HEK293 (cell line): ENCODE measurements around the gene PNRC1.

ENCODE experiments used
- GFI1B ChIP-seq: fragments of 450-650 bp; formaldehyde crosslinking; IDR thresholded peaks from 2 replicates; pipeline ENCODE4 v1.5.1; 2016; ENCODE audit warnings: missing biosample characterization, missing genetic modification characterization
- GLIS2 ChIP-seq: fragments of 450-650 bp; formaldehyde crosslinking; IDR thresholded peaks from 2 replicates; pipeline ENCODE4 v1.5.1; 2016; ENCODE audit warnings: missing biosample characterization, missing genetic modification characterization
- IKZF3 ChIP-seq: fragments of 450-650 bp; IDR thresholded peaks from 2 replicates; pipeline ENCODE4 v1.5.0; 2018; ENCODE audit warnings: missing biosample characterization, mild to moderate bottlenecking, missing genetic modification characterization, moderate library complexity
- KLF7 ChIP-seq: fragments of 450-650 bp; formaldehyde crosslinking; IDR thresholded peaks from 2 replicates; pipeline ENCODE4 v1.5.1; 2016; ENCODE audit warnings: missing biosample characterization, missing genetic modification characterization, borderline replicate concordance
- KLF8 ChIP-seq: fragments of 450-650 bp; formaldehyde crosslinking; IDR thresholded peaks from 2 replicates; pipeline ENCODE4 v1.5.1; 2016; ENCODE audit warnings: missing biosample characterization, missing genetic modification characterization
- MZF1 ChIP-seq: fragments of 450-650 bp; formaldehyde crosslinking; IDR thresholded peaks from 2 replicates; pipeline ENCODE4 v1.5.1; 2017; ENCODE audit warnings: missing biosample characterization, missing genetic modification characterization, borderline replicate concordance
- SCRT1 ChIP-seq: fragments of 450-650 bp; formaldehyde crosslinking; IDR thresholded peaks from 2 replicates; pipeline ENCODE4 v1.5.1; 2016; ENCODE audit warnings: missing biosample characterization, missing genetic modification characterization, borderline replicate concordance
- SETDB1 ChIP-seq: IDR thresholded peaks from one replicate; pipeline ENCODE4 v1.6.1; 2017; ENCODE audit warnings: mild to moderate bottlenecking, low read length, moderate library complexity, mixed read lengths; ENCODE audit not compliant: insufficient read length
- SP7 ChIP-seq: fragments of 450-650 bp; formaldehyde crosslinking; IDR thresholded peaks from 2 replicates; pipeline ENCODE4 v1.5.1; 2016; ENCODE audit warnings: missing biosample characterization, missing genetic modification characterization
- ZEB2 ChIP-seq: fragments of 450-650 bp; formaldehyde crosslinking; IDR thresholded peaks from 2 replicates; pipeline ENCODE4 v1.5.1; 2016; ENCODE audit warnings: missing biosample characterization, missing genetic modification characterization
- ZFP41 ChIP-seq: fragments of 450-650 bp; formaldehyde crosslinking; IDR thresholded peaks from 2 replicates; pipeline ENCODE4 v1.5.1; 2016; ENCODE audit warnings: missing biosample characterization, missing genetic modification characterization, borderline replicate concordance
- ZNF132 ChIP-seq: fragments of 450-650 bp; formaldehyde crosslinking; IDR thresholded peaks from 2 replicates; pipeline ENCODE4 v1.5.1; 2017; ENCODE audit warnings: missing biosample characterization, missing genetic modification characterization, borderline replicate concordance
- ZNF146 ChIP-seq: fragments of 450-650 bp; formaldehyde crosslinking; IDR thresholded peaks from 2 replicates; pipeline ENCODE4 v1.5.1; 2016; ENCODE audit warnings: missing biosample characterization, missing genetic modification characterization
- ZNF24 ChIP-seq: fragments of 450-650 bp; formaldehyde crosslinking; IDR thresholded peaks from 2 replicates; pipeline ENCODE4 v1.5.1; 2016; ENCODE audit warnings: missing biosample characterization, missing genetic modification characterization
- ZNF274 ChIP-seq, 2 experiments: fragments of 200-500 bp in 1 of 2; fragments of 450-650 bp in 1 of 2; sonication (Bioruptor generic) in 1 of 2; formaldehyde crosslinking in 1 of 2; IDR thresholded peaks; 2 replicates each; pipeline versions ENCODE4 v1.5.1 to v1.6.1; 2014 to 2016; ENCODE audit warnings: borderline replicate concordance in 1 of 2, inconsistent platforms in 1 of 2, low read length in 1 of 2, missing biosample characterization in 1 of 2, missing genetic modification characterization in 1 of 2
- ZNF341 ChIP-seq: fragments of 450-650 bp; formaldehyde crosslinking; IDR thresholded peaks from 2 replicates; pipeline ENCODE4; 2016; ENCODE audit warnings: low read depth, missing biosample characterization, missing genetic modification characterization
- ZNF366 ChIP-seq: fragments of 450-650 bp; formaldehyde crosslinking; conservative IDR thresholded peaks from 2 replicates; pipeline ENCODE4 v1.5.1; 2016; ENCODE audit warnings: missing biosample characterization, missing genetic modification characterization
- ZNF391 ChIP-seq: fragments of 450-650 bp; formaldehyde crosslinking; IDR thresholded peaks from 2 replicates; pipeline ENCODE4 v1.5.1; 2016; ENCODE audit warnings: low read depth, missing biosample characterization, missing genetic modification characterization, borderline replicate concordance
- ZNF423 ChIP-seq: fragments of 450-650 bp; formaldehyde crosslinking; IDR thresholded peaks from 2 replicates; pipeline ENCODE4 v1.5.1; 2016; ENCODE audit warnings: missing biosample characterization, missing genetic modification characterization
- ZNF548 ChIP-seq: fragments of 450-650 bp; formaldehyde crosslinking; IDR thresholded peaks from 2 replicates; pipeline ENCODE4 v1.5.1; 2016; ENCODE audit warnings: missing biosample characterization, missing genetic modification characterization
- ZNF561 ChIP-seq: fragments of 450-650 bp; IDR thresholded peaks from 2 replicates; pipeline ENCODE4 v1.5.1; 2018; ENCODE audit warnings: missing biosample characterization, missing genetic modification characterization, borderline replicate concordance
- ZNF658 ChIP-seq: fragments of 450-650 bp; formaldehyde crosslinking; IDR thresholded peaks from 2 replicates; pipeline ENCODE4; 2016; ENCODE audit warnings: missing biosample characterization, missing genetic modification characterization
- ZNF664 ChIP-seq: fragments of 450-650 bp; formaldehyde crosslinking; IDR thresholded peaks from 2 replicates; pipeline ENCODE4 v1.5.1; 2016; ENCODE audit warnings: missing biosample characterization, missing genetic modification characterization
- ZNF830 ChIP-seq: fragments of 450-650 bp; IDR thresholded peaks from 2 replicates; pipeline ENCODE4 v1.5.0; 2018; ENCODE audit warnings: missing biosample characterization, missing genetic modification characterization, low read depth, mild to moderate bottlenecking, moderate library complexity
- TF ChIP-seq, protein P1 (sequence below): fragments of 450-650 bp; formaldehyde crosslinking; IDR thresholded peaks from 2 replicates; pipeline ENCODE4 v1.5.1; 2017; ENCODE audit warnings: missing biosample characterization, missing genetic modification characterization
- TF ChIP-seq, protein P2 (sequence below): fragments of 450-650 bp; formaldehyde crosslinking; IDR thresholded peaks from 2 replicates; pipeline ENCODE4 v1.5.1; 2016; ENCODE audit warnings: missing biosample characterization, missing genetic modification characterization
- TF ChIP-seq, protein P3 (sequence below): fragments of 450-650 bp; formaldehyde crosslinking; optimal IDR thresholded peaks from 2 replicates; pipeline ENCODE3; 2016; ENCODE audit warnings: missing biosample characterization, mild to moderate bottlenecking, missing genetic modification characterization
- TF ChIP-seq, protein P4 (sequence below): fragments of 450-650 bp; formaldehyde crosslinking; IDR thresholded peaks from 2 replicates; pipeline ENCODE4 v1.5.1; 2016; ENCODE audit warnings: missing biosample characterization, missing genetic modification characterization
- TF ChIP-seq, protein P5 (sequence below): fragments of 450-650 bp; formaldehyde crosslinking; IDR thresholded peaks from 2 replicates; pipeline ENCODE4 v1.5.0; 2017; ENCODE audit warnings: missing biosample characterization, missing genetic modification characterization, borderline replicate concordance

The PNRC1 gene

DNA sequence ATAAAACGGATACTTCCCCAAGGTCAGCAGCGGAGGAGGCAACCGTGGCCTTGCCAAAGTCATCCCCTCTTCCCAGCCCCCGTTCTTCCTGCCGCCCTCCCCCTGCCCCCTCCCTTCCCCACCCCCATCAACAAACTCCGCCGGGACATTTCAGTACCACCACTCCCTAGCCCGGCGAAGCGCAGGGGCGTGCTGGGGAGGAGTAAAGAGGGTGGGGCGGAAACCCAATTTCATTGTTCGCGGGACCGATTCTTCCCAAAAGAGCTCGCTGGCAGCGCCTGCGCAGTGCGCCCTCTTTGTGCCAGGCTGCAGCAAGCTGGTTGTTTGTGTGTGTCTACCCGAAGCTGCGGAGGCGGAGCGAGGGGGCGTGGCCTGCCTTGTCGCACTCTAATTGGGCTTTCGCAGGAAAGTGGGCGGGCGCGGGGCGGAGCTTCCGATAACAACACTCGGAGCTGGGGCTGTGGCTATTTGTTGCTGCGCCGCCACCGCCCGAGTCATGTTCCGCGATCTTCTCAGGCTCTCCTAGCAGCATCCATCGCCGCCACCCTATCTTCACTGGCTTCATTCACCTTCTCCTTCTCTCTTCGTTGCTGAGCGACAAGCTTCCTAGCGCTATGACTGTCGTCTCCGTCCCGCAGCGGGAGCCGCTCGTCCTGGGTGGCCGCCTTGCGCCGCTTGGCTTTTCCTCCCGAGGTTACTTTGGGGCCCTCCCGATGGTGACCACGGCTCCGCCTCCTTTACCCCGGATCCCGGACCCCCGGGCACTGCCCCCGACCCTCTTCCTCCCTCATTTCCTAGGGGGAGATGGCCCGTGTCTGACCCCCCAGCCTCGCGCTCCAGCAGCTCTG, at the start of gene PNRC1 (continued):
- TF ChIP-seq GLIS2 (tag by site-specific recombination) (peak; percentile 88), KLF7 (peak; percentile 68; the same call in 1 of the 2 replicates), SP7 (tag by site-specific recombination) (peak; percentile 84), ZEB2 (tag by site-specific recombination) (peak; percentile 81), ZFP41 (tag by site-specific recombination) (no peak), ZNF391 (tag by site-specific recombination) (peak; percentile 89; the same call in 1 of the 2 replicates), ZNF24 (tag by site-specific recombination) (peak; percentile 77; the same call in 1 of the 2 replicates), GFI1B (tag by site-specific recombination) (0 out of 2 replicates have a peak, but pooled peaks have one; percentile 24), ZNF548 (tag by site-specific recombination) (no peak), IKZF3 (tag by site-specific recombination) (0 out of 2 replicates have a peak, but pooled peaks have one; percentile 6), SETDB1 (no peak), ZNF658 (tag by site-specific recombination) (no peak), ZNF132 (tag by site-specific recombination) (no peak), ZNF830 (no peak), ZNF274 (IDR thresholded peaks at IDR 0.05; ENCODE audit: low read length) (no peak), ZNF274 (tag by site-specific recombination; IDR thresholded peaks at IDR 0.05; ENCODE audit: borderline replicate concordance) (no peak), ZNF561 (tag by site-specific recombination) (no peak), KLF8 (tag by site-specific recombination) (peak; percentile 92), MZF1 (tag by site-specific recombination) (no peak), ZNF366 (tag by site-specific recombination) (peak; percentile 82), ZNF146 (tag by site-specific recombination) (no peak), ZNF423 (tag by site-specific recombination) (no peak), ZNF341 (tag by site-specific recombination) (peak; percentile 93), SCRT1 (no peak), ZNF664 (tag by site-specific recombination) (no peak)
- TF ChIP-seq, protein P1, sequence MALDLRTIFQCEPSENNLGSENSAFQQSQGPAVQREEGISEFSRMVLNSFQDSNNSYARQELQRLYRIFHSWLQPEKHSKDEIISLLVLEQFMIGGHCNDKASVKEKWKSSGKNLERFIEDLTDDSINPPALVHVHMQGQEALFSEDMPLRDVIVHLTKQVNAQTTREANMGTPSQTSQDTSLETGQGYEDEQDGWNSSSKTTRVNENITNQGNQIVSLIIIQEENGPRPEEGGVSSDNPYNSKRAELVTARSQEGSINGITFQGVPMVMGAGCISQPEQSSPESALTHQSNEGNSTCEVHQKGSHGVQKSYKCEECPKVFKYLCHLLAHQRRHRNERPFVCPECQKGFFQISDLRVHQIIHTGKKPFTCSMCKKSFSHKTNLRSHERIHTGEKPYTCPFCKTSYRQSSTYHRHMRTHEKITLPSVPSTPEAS (tag by site-specific recombination) = no peak
- TF ChIP-seq, protein P2, sequence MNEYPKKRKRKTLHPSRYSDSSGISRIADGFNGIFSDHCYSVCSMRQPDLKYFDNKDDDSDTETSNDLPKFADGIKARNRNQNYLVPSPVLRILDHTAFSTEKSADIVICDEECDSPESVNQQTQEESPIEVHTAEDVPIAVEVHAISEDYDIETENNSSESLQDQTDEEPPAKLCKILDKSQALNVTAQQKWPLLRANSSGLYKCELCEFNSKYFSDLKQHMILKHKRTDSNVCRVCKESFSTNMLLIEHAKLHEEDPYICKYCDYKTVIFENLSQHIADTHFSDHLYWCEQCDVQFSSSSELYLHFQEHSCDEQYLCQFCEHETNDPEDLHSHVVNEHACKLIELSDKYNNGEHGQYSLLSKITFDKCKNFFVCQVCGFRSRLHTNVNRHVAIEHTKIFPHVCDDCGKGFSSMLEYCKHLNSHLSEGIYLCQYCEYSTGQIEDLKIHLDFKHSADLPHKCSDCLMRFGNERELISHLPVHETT (tag by site-specific recombination) = 0 out of 2 replicates have a peak, but pooled peaks have one; percentile 16
- TF ChIP-seq, protein P3, sequence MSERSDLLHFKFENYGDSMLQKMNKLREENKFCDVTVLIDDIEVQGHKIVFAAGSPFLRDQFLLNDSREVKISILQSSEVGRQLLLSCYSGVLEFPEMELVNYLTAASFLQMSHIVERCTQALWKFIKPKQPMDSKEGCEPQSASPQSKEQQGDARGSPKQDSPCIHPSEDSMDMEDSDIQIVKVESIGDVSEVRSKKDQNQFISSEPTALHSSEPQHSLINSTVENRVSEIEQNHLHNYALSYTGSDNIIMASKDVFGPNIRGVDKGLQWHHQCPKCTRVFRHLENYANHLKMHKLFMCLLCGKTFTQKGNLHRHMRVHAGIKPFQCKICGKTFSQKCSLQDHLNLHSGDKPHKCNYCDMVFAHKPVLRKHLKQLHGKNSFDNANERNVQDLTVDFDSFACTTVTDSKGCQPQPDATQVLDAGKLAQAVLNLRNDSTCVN (tag by site-specific recombination) = peak; percentile 50
- TF ChIP-seq, protein P4, sequence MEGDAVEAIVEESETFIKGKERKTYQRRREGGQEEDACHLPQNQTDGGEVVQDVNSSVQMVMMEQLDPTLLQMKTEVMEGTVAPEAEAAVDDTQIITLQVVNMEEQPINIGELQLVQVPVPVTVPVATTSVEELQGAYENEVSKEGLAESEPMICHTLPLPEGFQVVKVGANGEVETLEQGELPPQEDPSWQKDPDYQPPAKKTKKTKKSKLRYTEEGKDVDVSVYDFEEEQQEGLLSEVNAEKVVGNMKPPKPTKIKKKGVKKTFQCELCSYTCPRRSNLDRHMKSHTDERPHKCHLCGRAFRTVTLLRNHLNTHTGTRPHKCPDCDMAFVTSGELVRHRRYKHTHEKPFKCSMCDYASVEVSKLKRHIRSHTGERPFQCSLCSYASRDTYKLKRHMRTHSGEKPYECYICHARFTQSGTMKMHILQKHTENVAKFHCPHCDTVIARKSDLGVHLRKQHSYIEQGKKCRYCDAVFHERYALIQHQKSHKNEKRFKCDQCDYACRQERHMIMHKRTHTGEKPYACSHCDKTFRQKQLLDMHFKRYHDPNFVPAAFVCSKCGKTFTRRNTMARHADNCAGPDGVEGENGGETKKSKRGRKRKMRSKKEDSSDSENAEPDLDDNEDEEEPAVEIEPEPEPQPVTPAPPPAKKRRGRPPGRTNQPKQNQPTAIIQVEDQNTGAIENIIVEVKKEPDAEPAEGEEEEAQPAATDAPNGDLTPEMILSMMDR (tag by site-specific recombination) = peak; percentile 53; the same call in 1 of the 2 replicates
- TF ChIP-seq, protein P5, sequence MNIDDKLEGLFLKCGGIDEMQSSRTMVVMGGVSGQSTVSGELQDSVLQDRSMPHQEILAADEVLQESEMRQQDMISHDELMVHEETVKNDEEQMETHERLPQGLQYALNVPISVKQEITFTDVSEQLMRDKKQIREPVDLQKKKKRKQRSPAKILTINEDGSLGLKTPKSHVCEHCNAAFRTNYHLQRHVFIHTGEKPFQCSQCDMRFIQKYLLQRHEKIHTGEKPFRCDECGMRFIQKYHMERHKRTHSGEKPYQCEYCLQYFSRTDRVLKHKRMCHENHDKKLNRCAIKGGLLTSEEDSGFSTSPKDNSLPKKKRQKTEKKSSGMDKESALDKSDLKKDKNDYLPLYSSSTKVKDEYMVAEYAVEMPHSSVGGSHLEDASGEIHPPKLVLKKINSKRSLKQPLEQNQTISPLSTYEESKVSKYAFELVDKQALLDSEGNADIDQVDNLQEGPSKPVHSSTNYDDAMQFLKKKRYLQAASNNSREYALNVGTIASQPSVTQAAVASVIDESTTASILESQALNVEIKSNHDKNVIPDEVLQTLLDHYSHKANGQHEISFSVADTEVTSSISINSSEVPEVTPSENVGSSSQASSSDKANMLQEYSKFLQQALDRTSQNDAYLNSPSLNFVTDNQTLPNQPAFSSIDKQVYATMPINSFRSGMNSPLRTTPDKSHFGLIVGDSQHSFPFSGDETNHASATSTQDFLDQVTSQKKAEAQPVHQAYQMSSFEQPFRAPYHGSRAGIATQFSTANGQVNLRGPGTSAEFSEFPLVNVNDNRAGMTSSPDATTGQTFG (tag by site-specific recombination) = no peak
